SK-N-SH (cell line): ENCODE results near the gene ROBO4. TPM values are rescaled to one million over a fixed set of nuclear protein-coding genes. Genes with fewer than 3 reads are reported as not detected.

Source experiments
- CTCF ChIA-PET: fragments of 300-600, 350-600 bp; formaldehyde crosslinking; extraction: SDS; loops from one replicate; lab custom pipeline; 2021; lab: Yijun Ruan, JAX
- POLR2A ChIA-PET: fragments of 350-600 bp; sonication (Branson Sonifier 250); formaldehyde crosslinking; extraction: SDS; loops from one replicate; lab custom pipeline; 2020; ENCODE audit warnings: antibody characterized with exemption, inconsistent platforms; lab: Yijun Ruan, JAX
- DNase-seq: peaks from one replicate; pipeline ENCODE4 v3.0.0; 2012
- H2AFZ ChIP-seq: fragments of 200-600 bp; sonication (generic); 2 replicates; pipeline ENCODE4 v1.8.1; 2016; ENCODE audit warnings: antibody characterized with exemption, mild to moderate bottlenecking, low read depth
- H3F3A ChIP-seq: fragments of 200-600 bp; sonication (generic); replicated peaks from 2 replicates; pipeline ENCODE3; 2016; ENCODE audit warnings: antibody characterized with exemption, mild to moderate bottlenecking; ENCODE audit not compliant: insufficient read depth
- H3K27ac ChIP-seq, 2 experiments: fragments of 200-500 bp in 1 of 2; fragments of 200-600 bp in 1 of 2; sonication (Bioruptor generic) in 1 of 2; sonication (generic), shearing (Covaris generic) in 1 of 2; 2 replicates each; pipeline versions ENCODE4 v1.5.1 to v1.6.1; 2014 to 2016; ENCODE audit warnings: low read depth in 2 of 2, inconsistent platforms in 1 of 2, low read length in 1 of 2, mild to moderate bottlenecking in 1 of 2, mixed read lengths in 1 of 2
- H3K27me3 ChIP-seq: fragments of 200-600 bp; sonication (generic), shearing (Covaris generic); 2 replicates; pipeline ENCODE4 v1.6.1; 2016; ENCODE audit warnings: mixed run types; ENCODE audit not compliant: insufficient read depth
- H3K36me3 ChIP-seq, 2 experiments: fragments of 200-500 bp in 1 of 2; fragments of 200-600 bp in 1 of 2; sonication (Bioruptor generic) in 1 of 2; sonication (generic) in 1 of 2; replicated peaks in 1 of 2; 2 replicates each; pipeline versions ENCODE3 to v1.5.1; 2014 to 2016; ENCODE audit warnings: low read length in 1 of 2, mild to moderate bottlenecking in 1 of 2; ENCODE audit not compliant: insufficient read depth in 2 of 2, control insufficient read depth in 1 of 2
- H3K4me1 ChIP-seq, 2 experiments: fragments of 200-500 bp in 1 of 2; fragments of 200-600 bp in 1 of 2; sonication (Bioruptor generic) in 1 of 2; sonication (generic), shearing (Covaris generic) in 1 of 2; 2 replicates each; pipeline versions ENCODE4 v1.5.1 to v1.6.1; 2014 to 2016; ENCODE audit warnings: low read depth in 1 of 2, low read length in 1 of 2, mixed run types in 1 of 2; ENCODE audit not compliant: insufficient read depth in 2 of 2, control insufficient read depth in 1 of 2
- H3K4me2 ChIP-seq: fragments of 200-600 bp; sonication (generic), shearing (Covaris generic); 2 replicates; pipeline ENCODE4 v1.6.1; 2017; ENCODE audit warnings: mixed run types
- H3K4me3 ChIP-seq, 2 experiments: fragments of 200-500 bp in 1 of 2; fragments of 200-600 bp in 1 of 2; sonication (Bioruptor generic) in 1 of 2; sonication (generic), shearing (Covaris generic) in 1 of 2; 2 replicates each; pipeline versions ENCODE4 v1.5.1 to v1.8.1; 2014 to 2016; ENCODE audit warnings: low read depth in 2 of 2, inconsistent platforms in 1 of 2, low read length in 1 of 2, mild to moderate bottlenecking in 1 of 2, mixed read lengths in 1 of 2, moderate library complexity in 1 of 2
- H3K79me2 ChIP-seq: fragments of 200-600 bp; sonication (generic); 2 replicates; pipeline ENCODE4 v1.8.1; 2017; ENCODE audit warnings: mild to moderate bottlenecking; ENCODE audit not compliant: insufficient read depth
- H3K9ac ChIP-seq: fragments of 200-600 bp; sonication (generic); 2 replicates; pipeline ENCODE4 v1.6.1; 2017; ENCODE audit warnings: mixed run types
- H3K9me2 ChIP-seq: fragments of 200-600 bp; sonication (generic); 2 replicates; pipeline ENCODE4 v1.6.1; 2017; ENCODE audit warnings: mixed run types
- H3K9me3 ChIP-seq: fragments of 200-600 bp; sonication (generic); 2 replicates; pipeline ENCODE4 v1.6.1; 2017; ENCODE audit warnings: mixed run types, mild to moderate bottlenecking, moderate library complexity
- H4K20me1 ChIP-seq: fragments of 200-600 bp; sonication (generic); 2 replicates; pipeline ENCODE4 v1.6.1; 2017; ENCODE audit warnings: mild to moderate bottlenecking, mixed run types; ENCODE audit not compliant: insufficient read depth
- CHD2 ChIP-seq: fragments of 150-350 bp; IDR thresholded peaks from 2 replicates; pipeline ENCODE4 v1.6.1; 2018; ENCODE audit warnings: low read length; ENCODE audit not compliant: partially characterized antibody
- EP300 ChIP-seq, 2 experiments: IDR thresholded peaks; 2 replicates each; pipeline versions ENCODE4 v1.4.0 to v1.6.1; 2012; ENCODE audit warnings: borderline replicate concordance in 1 of 2, low read depth in 1 of 2, low read length in 1 of 2
- EZH2phosphoT487 ChIP-seq: fragments of 200-600 bp; sonication (generic); IDR thresholded peaks from 2 replicates; pipeline ENCODE4 v1.6.1; 2017; ENCODE audit warnings: low read depth, mixed run types, mild to moderate bottlenecking, antibody characterized with exemption, moderate library complexity, borderline replicate concordance
- GABPA ChIP-seq: IDR thresholded peaks from 2 replicates; pipeline ENCODE4 v1.4.0; 2012; ENCODE audit warnings: low read depth, mild to moderate bottlenecking
- GATA2 ChIP-seq: sonication (generic); formaldehyde crosslinking; IDR thresholded peaks from 2 replicates; pipeline ENCODE4 v1.5.0; 2020; ENCODE audit warnings: mild to moderate bottlenecking, missing genetic modification reagents
- MXI1 ChIP-seq: IDR thresholded peaks from 2 replicates; pipeline ENCODE4 v1.6.1; 2012; ENCODE audit warnings: mild to moderate bottlenecking, low read depth, low read length, improper control_type of control experiment
- NFIC ChIP-seq: IDR thresholded peaks from 2 replicates; pipeline ENCODE4 v1.4.0; 2012; ENCODE audit warnings: borderline replicate concordance
- REST ChIP-seq: IDR thresholded peaks from 2 replicates; pipeline ENCODE4 v1.6.1; 2012; ENCODE audit warnings: mild to moderate bottlenecking, low read depth, low read length, moderate library complexity
- RFX5 ChIP-seq: IDR thresholded peaks from 2 replicates; pipeline ENCODE4 v1.6.1; 2012; ENCODE audit warnings: mild to moderate bottlenecking, improper control_type of control experiment, low read length
- RXRA ChIP-seq: IDR thresholded peaks from 2 replicates; pipeline ENCODE4 v1.4.0; 2012; ENCODE audit warnings: low read depth, mild to moderate bottlenecking, borderline replicate concordance
- SIN3A ChIP-seq: IDR thresholded peaks from 2 replicates; pipeline ENCODE4 v1.6.1; 2012; ENCODE audit warnings: low read depth, mild to moderate bottlenecking, low read length, moderate library complexity, borderline replicate concordance
- TEAD4 ChIP-seq: IDR thresholded peaks from 2 replicates; pipeline ENCODE4 v1.4.0; 2012; ENCODE audit warnings: mild to moderate bottlenecking, borderline replicate concordance; ENCODE audit not compliant: insufficient read depth
- ZBTB33 ChIP-seq: IDR thresholded peaks from 2 replicates; pipeline ENCODE4 v1.4.0; 2012; ENCODE audit warnings: low read depth, borderline replicate concordance
- WGBS: methylation state at CpG from one replicate; pipeline ENCODE4 v1.1.6; 2017; ENCODE audit warnings: low lambda C conversion rate; 5-methylcytosine and 5-hydroxymethylcytosine counted together
- polyA plus RNA-seq, 3 experiments: library from polyadenylated mRNA; depleted of rRNA; stranded (reverse); fragments of >200 nt; gene quantifications; 2 replicates each; pipeline ENCODE4 v1.2.3, GENCODE V29; 2012
- TF ChIP-seq, protein P1 (sequence below): fragments of 200-600 bp; sonication (generic); IDR thresholded peaks from 2 replicates; pipeline ENCODE4 v1.6.1; 2017; ENCODE audit warnings: antibody characterized with exemption, mild to moderate bottlenecking, moderate library complexity

Gene ROBO4
- polyA plus RNA-seq, 1 of the 3 experiments (the other 2 are of a cell fraction), result 0.95 TPM

- Histone ChIP-seq H3K9me3 (no peaks in the 10 kb centered on the region), H3K27me3 (no peaks in the 10 kb centered on the region), H3K27ac (no peak overlapping the region), H3K79me2 (no peaks in the 10 kb centered on the region), H2AFZ (no peak overlapping the region), H3K4me2 (no peak overlapping the region), H3F3A (peaks cover 37% of the 10 kb centered on the region), H3K9ac (no peak overlapping the region), H3K4me3 (no peak overlapping the region), H3K36me3 (no peaks in the 10 kb centered on the region), H4K20me1 (no peaks in the 10 kb centered on the region), H3K9me2 (no peaks in the 10 kb centered on the region), H3K4me1 (peaks cover 4 to 34% of the 10 kb centered on the region in 2 experiments; a peak in 3 of 4 replicates)
- ChIA-PET POLR2A (no interaction called here), CTCF (interaction anchor here (1.2 kb wide), 1 partner anchor 30 kb away, joined by 3 read pairs; no protein-coding TSS in a partner anchor)
- TF ChIP-seq RXRA, result no peak
- 82% methylated on average over 7 of the region's 16 CpGs for WGBS
- DNase-seq, result peak; percentile 8
These were observed 1.5 kb downstream of the ROBO4 start for GRCh38 chr11:124896071-124896750.

DNA sequence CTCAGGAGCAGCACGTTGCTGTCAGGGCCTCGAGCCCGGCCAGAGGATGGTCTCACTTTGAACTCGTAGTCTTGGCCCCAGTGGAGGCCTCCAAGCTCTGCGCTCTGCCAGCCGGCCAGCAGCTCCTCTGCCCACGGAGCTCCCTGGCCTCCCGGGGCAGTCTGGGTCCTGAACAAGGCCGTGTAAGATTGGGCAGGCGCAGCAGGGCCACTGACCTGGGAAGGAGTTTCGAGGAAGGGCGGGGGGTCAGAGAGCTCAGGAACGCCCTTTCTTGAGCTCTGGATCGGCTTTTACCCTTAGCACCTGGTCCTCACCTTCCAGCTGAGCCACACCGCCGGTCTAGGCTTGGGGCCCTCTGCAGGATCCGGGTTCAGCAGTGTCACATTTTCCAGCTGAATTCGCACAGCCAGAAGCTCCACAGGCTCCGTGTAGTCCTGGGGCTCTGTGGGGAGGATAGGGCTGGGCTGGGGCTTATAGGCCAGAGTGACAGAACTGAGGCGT, 2.1 kb downstream of the ROBO4 start:
- no peak overlapping the region for H3K27ac ChIP-seq
- DNase-seq, result peak; percentile 6
- peaks cover 30% of the 10 kb centered on the region for H3F3A ChIP-seq
- no peak for TF ChIP-seq RXRA
- no peak for TF ChIP-seq GABPA
- no peak for TF ChIP-seq GATA2
- no peak for TF ChIP-seq CHD2
- no peak for TF ChIP-seq ZBTB33
- TF ChIP-seq, protein P1, sequence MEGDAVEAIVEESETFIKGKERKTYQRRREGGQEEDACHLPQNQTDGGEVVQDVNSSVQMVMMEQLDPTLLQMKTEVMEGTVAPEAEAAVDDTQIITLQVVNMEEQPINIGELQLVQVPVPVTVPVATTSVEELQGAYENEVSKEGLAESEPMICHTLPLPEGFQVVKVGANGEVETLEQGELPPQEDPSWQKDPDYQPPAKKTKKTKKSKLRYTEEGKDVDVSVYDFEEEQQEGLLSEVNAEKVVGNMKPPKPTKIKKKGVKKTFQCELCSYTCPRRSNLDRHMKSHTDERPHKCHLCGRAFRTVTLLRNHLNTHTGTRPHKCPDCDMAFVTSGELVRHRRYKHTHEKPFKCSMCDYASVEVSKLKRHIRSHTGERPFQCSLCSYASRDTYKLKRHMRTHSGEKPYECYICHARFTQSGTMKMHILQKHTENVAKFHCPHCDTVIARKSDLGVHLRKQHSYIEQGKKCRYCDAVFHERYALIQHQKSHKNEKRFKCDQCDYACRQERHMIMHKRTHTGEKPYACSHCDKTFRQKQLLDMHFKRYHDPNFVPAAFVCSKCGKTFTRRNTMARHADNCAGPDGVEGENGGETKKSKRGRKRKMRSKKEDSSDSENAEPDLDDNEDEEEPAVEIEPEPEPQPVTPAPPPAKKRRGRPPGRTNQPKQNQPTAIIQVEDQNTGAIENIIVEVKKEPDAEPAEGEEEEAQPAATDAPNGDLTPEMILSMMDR, result no peak
- no peak for TF ChIP-seq MXI1
- TF ChIP-seq EZH2phosphoT487, result no peak
- no peak for TF ChIP-seq TEAD4
- no peak for TF ChIP-seq EP300 (IDR thresholded peaks at IDR 0.05; ENCODE audit: borderline replicate concordance in 1 of 2, low read depth in 1 of 2, low read length in 1 of 2)
- no peak for TF ChIP-seq NFIC
- TF ChIP-seq REST, result no peak
- TF ChIP-seq SIN3A, result no peak
- no peak for TF ChIP-seq RFX5
- TF ChIP-seq, all 33 proteins: peak for 0
- 100% methylated on average over 7 of the region's 20 CpGs for WGBS
- no peak overlapping the region for H3K4me3 ChIP-seq
- H3K79me2 ChIP-seq, result no peaks in the 10 kb centered on the region
- H3K4me1 ChIP-seq, result peaks cover 4 to 34% of the 10 kb centered on the region in 2 experiments; a peak in 3 of 4 replicates
- POLR2A ChIA-PET, result interaction anchor here (1.0 kb wide), 1 partner anchor 19 kb away, joined by 3 read pairs; no protein-coding TSS in a partner anchor
- no peaks in the 10 kb centered on the region for H3K36me3 ChIP-seq
- H3K9me3 ChIP-seq, result no peaks in the 10 kb centered on the region
- H3K9me2 ChIP-seq, result no peaks in the 10 kb centered on the region
- H3K4me2 ChIP-seq, result no peak overlapping the region
- no peaks in the 10 kb centered on the region for H3K27me3 ChIP-seq
- CTCF ChIA-PET, result interaction anchor here (2.5 kb wide), 1 partner anchor 29 kb away, joined by 8 read pairs; the partner anchor contains the start of gene ROBO3
- H2AFZ ChIP-seq, result no peak overlapping the region
- no peaks in the 10 kb centered on the region for H4K20me1 ChIP-seq
- H3K9ac ChIP-seq, result no peak overlapping the region
